Ascending aorta (tissue), 2 donors: ENCODE results near the gene PKD1L1. TPM values are rescaled to one million over a fixed set of nuclear protein-coding genes. Genes with fewer than 3 reads are reported as not detected.

Experiments
- DNase-seq, 2 donors: peaks; one replicate each; pipeline ENCODE4 v3.0.0-alpha.2; 2019; ENCODE audit warnings: low spot score in 2 of 2
- H3K27ac ChIP-seq, 2 donors: fragments of 200-600 bp; sonication (generic); one replicate each; pipeline ENCODE4 v1.5.1; 2016 to 2017; ENCODE audit warnings: mild to moderate bottlenecking in 1 of 2
- H3K27me3 ChIP-seq: fragments of 200-600 bp; sonication (generic); one replicate; pipeline ENCODE4 v1.5.1; 2017
- H3K36me3 ChIP-seq, 2 donors: fragments of 200-600 bp; sonication (generic); one replicate each; pipeline ENCODE4 v1.5.1; 2016
- H3K4me1 ChIP-seq, 2 donors: fragments of 200-600 bp; sonication (generic); one replicate each; pipeline ENCODE4 v1.5.1; 2016 to 2017; ENCODE audit warnings: mild to moderate bottlenecking in 1 of 2
- H3K4me3 ChIP-seq, 2 donors: fragments of 200-600 bp; sonication (generic); one replicate each; pipeline ENCODE4 v1.5.1; 2016 to 2017; ENCODE audit warnings: mild to moderate bottlenecking in 1 of 2
- H3K9me3 ChIP-seq, 2 donors: fragments of 200-600 bp; sonication (generic); one replicate each; pipeline ENCODE4 v1.5.1; 2016
- intact Hi-C: fragments of 100-400 bp; cut with DNase I; formaldehyde crosslinking; loops from one replicate; pipeline ENCODE4 v1.15.1; 2023
- total RNA-seq: library from RNA; depleted of rRNA; stranded (reverse); fragments of >200 nt; gene quantifications from one replicate; pipeline ENCODE4 v1.1.0, GENCODE V29; 2016
- TF ChIP-seq, protein P1 (sequence below), 3 experiments: fragments of 200-600 bp in 2 of 3; fragments of 450-650 bp in 1 of 3; sonication (generic) in 2 of 3; IDR thresholded peaks; one replicate each; pipeline ENCODE4 v1.5.1; 2016 to 2019; ENCODE audit warnings: antibody characterized with exemption in 3 of 3, mild to moderate bottlenecking in 1 of 3, moderate library complexity in 1 of 3

Gene PKD1L1
- total RNA-seq, 1 donor from 2014 or later: 1.1 TPM

DNA sequence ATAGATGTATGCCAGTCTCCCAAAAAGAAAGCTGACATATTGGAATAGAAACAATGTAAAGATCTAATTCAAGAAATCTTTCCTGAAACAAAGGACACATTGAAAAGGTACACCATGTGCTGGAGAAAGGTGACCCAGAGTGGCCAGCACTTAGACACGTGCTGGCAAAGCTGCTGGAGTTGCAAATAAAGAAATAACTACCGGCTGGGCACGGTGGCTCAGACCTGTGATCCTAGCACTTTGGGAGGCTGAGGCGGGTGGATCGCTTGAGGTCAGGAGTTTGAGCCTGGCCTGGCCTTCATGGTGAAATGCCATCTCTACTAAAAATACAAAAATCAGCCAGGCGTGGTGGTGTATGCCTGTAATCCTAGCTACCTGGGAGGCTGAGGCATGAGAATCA, 35.9 kb downstream of the PKD1L1 start:
- TF ChIP-seq, protein P1, sequence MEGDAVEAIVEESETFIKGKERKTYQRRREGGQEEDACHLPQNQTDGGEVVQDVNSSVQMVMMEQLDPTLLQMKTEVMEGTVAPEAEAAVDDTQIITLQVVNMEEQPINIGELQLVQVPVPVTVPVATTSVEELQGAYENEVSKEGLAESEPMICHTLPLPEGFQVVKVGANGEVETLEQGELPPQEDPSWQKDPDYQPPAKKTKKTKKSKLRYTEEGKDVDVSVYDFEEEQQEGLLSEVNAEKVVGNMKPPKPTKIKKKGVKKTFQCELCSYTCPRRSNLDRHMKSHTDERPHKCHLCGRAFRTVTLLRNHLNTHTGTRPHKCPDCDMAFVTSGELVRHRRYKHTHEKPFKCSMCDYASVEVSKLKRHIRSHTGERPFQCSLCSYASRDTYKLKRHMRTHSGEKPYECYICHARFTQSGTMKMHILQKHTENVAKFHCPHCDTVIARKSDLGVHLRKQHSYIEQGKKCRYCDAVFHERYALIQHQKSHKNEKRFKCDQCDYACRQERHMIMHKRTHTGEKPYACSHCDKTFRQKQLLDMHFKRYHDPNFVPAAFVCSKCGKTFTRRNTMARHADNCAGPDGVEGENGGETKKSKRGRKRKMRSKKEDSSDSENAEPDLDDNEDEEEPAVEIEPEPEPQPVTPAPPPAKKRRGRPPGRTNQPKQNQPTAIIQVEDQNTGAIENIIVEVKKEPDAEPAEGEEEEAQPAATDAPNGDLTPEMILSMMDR (IDR thresholded peaks at IDR 0.05): no peak
- H3K9me3 ChIP-seq: no peaks in the 10 kb centered on the region
- no peak overlapping the region for H3K27ac ChIP-seq
- H3K4me3 ChIP-seq: no peak overlapping the region
- H3K4me1 ChIP-seq: no peaks in the 10 kb centered on the region
- H3K27me3 ChIP-seq: no peaks in the 10 kb centered on the region
- no peaks in the 10 kb centered on the region for H3K36me3 ChIP-seq
- intact Hi-C loops: no loop called here
- peak in 1 of 2 donors; percentile 53 for DNase-seq

DNA sequence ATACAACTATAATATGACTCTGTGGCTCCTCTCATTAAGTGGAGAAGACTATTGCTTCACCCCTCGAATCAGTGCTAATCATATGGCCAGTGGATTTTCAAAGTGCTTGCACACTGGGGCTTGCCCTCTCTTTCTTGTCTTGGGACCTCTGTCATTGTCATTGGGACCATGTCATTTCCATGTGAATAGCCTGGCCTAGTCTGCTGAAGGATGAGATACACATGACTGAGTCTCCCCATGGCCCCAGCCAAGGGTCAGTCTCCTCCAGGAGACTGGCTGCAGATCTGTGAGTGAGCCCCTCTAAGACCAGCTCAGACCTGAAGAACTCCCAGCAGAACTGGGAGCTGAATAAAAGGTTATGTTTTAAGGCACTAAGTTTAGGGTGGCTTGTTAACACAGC, 39.5 kb downstream of the PKD1L1 start:
- DNase-seq: peak in 1 of 2 donors; percentile 35
- intact Hi-C loops: no loop called here
- no peaks in the 10 kb centered on the region for H3K9me3 ChIP-seq
- no peaks in the 10 kb centered on the region for H3K27me3 ChIP-seq
- no peaks in the 10 kb centered on the region for H3K36me3 ChIP-seq
- H3K4me3 ChIP-seq: no peak overlapping the region
- H3K4me1 ChIP-seq: no peaks in the 10 kb centered on the region
- TF ChIP-seq, protein P1 (IDR thresholded peaks at IDR 0.05): no peak
- H3K27ac ChIP-seq: no peak overlapping the region

DNA sequence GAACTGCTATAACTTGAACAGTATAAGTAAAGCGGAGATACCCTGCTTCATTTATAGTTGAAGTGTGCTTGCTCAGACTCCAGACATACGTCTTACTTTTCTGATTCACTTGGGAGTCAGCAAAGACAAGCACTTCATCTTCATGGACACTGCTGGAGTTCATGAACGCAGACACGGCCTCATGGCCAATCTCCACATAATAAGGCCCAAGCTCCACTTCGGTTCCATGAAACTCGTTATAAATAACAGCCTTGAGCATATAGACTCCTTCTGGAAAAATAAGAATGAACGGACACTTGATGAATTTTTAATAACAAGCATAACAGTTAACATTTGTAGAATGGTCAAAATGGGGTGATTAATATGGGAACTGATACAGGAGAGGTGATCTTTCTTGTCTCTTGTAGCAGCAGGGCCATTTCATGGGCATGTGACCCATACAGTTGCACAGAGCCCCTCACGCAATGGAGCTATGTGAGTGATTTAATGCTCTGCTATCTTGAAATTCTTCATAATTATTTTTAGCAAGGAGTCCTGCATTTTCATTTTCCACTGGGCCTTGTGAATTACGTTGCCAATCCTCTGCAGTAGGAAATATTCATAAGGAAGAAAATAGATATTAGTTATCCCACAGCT, 40.2 kb downstream of the PKD1L1 start:
- intact Hi-C loops: no loop called here

DNA sequence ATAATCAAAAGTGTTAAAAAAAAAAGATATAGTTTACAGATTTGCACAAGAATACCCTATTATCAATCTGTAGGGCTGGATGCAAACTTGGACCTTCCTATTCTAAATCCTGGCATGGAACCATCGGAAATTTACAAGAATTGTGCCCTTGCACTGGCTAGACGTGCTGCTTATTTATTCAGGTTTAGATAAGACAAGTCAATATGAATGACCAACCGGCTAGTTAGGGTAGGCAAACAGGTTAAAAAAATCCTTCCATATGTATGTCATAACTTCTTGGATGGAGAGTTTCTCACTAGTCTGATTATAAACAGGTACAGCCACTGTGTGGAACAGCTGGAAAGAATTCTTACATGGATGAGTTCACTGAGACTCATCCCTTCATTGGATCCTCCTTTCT, 41.4 kb downstream of the PKD1L1 start:
- H3K4me1 ChIP-seq: no peaks in the 10 kb centered on the region
- H3K27me3 ChIP-seq: no peaks in the 10 kb centered on the region
- H3K36me3 ChIP-seq: no peaks in the 10 kb centered on the region
- TF ChIP-seq, protein P1 (IDR thresholded peaks at IDR 0.05): no peak
- no peak for DNase-seq
- intact Hi-C loops: no loop called here
- H3K27ac ChIP-seq: no peak overlapping the region
- no peaks in the 10 kb centered on the region for H3K9me3 ChIP-seq
- no peak overlapping the region for H3K4me3 ChIP-seq

More for the DNA sequence above, 40.2 kb downstream of the PKD1L1 start:
- TF ChIP-seq, protein P1 (IDR thresholded peaks at IDR 0.05): no peak
- no peaks in the 10 kb centered on the region for H3K36me3 ChIP-seq
- H3K9me3 ChIP-seq: no peaks in the 10 kb centered on the region
- H3K4me3 ChIP-seq: no peak overlapping the region
- no peaks in the 10 kb centered on the region for H3K4me1 ChIP-seq
- no peak overlapping the region for H3K27ac ChIP-seq
- peak in 1 of 2 donors; percentile 16 for DNase-seq
- no peaks in the 10 kb centered on the region for H3K27me3 ChIP-seq

DNA sequence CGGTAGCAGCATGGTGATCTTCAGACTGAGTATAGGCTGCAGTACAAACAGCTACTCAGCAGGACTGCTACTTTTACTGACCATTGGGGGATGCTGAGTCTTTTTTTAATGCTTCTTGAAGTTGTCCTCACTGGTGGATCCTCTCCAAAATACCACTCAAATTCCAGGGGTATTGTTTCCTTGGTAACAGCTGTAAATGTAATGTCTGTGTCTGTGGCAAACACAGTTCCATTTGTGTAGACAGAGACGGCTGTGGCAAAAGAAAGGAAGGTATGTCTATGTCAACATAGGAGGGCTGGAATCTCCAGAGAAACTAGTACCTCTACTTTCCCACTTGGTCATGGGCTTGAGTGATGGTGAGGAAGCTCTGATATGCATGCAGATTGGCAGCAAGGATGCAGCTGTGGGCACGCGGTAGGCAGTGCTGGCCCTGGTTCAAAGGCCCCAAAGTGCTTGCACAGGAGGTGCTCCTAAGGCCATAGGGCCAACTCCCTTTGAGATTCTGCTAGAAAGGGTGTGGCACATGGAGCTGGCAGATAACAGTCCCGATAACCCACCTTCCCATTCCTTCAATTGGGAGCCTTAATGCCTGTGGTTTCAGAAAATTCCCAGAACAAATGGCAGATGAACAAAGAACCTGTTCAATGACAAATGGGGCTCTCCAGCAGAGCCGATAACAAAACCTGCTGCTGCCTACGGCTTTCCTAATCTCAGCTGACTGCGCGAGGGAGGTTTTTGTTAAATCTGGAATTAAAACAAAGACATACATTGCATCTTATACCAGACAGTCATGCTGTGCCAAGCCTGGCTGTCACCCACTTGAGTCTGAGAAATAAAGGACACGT, 43.0 kb downstream of the PKD1L1 start:
- peak in 1 of 2 donors; percentile 15 for DNase-seq
- intact Hi-C loops: no loop called here
- TF ChIP-seq, protein P1 (IDR thresholded peaks at IDR 0.05): no peak

More for the DNA sequence above, 43.0 kb downstream of the PKD1L1 start:
- Histone ChIP-seq H3K27me3 (no peaks in the 10 kb centered on the region), H3K27ac (no peak overlapping the region), H3K4me1 (no peaks in the 10 kb centered on the region), H3K4me3 (no peak overlapping the region), H3K9me3 (no peaks in the 10 kb centered on the region), H3K36me3 (no peaks in the 10 kb centered on the region)
